ENCODE measurements around the gene CPNE2. TPM values are rescaled to one million over a fixed set of nuclear protein-coding genes. Genes with fewer than 3 reads are reported as not detected.
A peak's percentile ranks its signal among the peaks of the same experiment; 100 is the strongest.

Gene CPNE2
- total RNA-seq, 1 donor: 13.3 TPM

DNA sequence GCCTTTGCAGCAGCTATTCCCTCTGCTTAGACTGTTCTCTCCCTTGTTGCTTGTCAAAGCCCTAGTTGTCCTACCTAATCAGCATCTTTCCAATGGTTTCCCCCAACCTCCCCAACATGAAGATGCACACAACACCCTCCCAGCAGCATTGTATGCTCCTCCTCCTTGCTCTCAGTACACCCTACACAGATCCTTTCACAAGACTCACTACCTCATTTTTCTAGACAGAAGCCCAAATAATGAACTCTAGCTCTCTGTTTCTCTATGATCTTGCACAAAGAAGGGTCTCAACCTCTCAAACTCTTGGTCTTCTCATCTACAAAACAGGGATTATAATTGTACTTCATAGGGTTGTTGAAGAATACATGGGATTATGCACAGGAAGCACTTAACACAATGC, 74.1 kb downstream of the CPNE2 start:
- H3K9me3 ChIP-seq (ENCODE audit: low read depth, low read length): no peaks in the 10 kb centered on the region
- H3K4me3 ChIP-seq (ENCODE audit: low read length): no peak overlapping the region
- peaks cover 24% of the 10 kb centered on the region for H3K4me1 ChIP-seq (ENCODE audit: insufficient read depth, low read length)
- no peaks in the 10 kb centered on the region for H3K27me3 ChIP-seq (ENCODE audit: insufficient read depth, low read length)

DNA sequence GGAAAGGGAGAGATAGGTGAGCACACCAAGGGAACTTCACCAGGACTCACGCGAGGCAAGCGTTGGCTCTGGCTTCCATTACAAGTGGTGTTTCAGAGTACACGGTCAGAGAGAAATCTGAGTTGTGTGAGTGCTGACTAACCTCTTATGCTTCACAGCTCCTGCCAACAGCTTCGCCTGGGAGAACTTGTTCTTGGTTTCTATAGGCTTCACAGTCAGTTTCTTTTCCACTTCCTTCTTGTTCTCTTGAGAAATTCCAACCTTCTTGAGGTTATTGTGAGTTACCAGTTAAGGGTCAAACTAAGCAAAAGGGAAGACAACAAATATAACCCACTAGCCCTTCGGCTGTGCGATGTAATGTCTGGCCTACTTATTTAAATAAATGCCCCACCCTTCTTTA, 74.6 kb downstream of the CPNE2 start:
- Histone ChIP-seq H3K27me3 (ENCODE audit: insufficient read depth, low read length) (no peaks in the 10 kb centered on the region), H3K4me1 (ENCODE audit: insufficient read depth, low read length) (peaks cover 24% of the 10 kb centered on the region), H3K4me3 (ENCODE audit: low read length) (no peak overlapping the region)

DNA sequence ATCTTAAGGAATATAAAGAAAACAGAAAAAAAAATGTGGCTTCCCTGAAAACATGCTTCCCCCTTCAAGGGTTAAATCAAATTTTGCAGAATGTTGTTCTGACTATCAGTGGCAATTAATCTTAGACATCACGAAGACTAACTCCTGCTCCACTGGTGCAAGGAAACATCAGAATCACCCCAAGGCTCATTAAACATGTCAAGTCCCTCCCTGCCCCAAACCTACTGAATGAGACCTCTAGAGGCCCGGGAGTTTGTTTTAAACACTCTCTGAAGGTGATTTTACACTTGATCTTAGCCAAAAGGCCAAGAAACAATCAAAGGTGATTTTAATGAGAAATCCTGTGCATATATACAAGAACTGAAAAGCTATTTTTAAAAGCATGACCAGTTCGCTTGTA, 75.2 kb downstream of the CPNE2 start:
- Histone ChIP-seq H3K27me3 (ENCODE audit: insufficient read depth, low read length) (no peaks in the 10 kb centered on the region), H3K4me1 (ENCODE audit: insufficient read depth, low read length) (peaks cover 24% of the 10 kb centered on the region), H3K9me3 (ENCODE audit: low read depth, low read length) (no peaks in the 10 kb centered on the region), H3K4me3 (ENCODE audit: low read length) (no peak overlapping the region)

More for the DNA sequence above, 74.6 kb downstream of the CPNE2 start:
- no peaks in the 10 kb centered on the region for H3K9me3 ChIP-seq (ENCODE audit: low read depth, low read length)

DNA sequence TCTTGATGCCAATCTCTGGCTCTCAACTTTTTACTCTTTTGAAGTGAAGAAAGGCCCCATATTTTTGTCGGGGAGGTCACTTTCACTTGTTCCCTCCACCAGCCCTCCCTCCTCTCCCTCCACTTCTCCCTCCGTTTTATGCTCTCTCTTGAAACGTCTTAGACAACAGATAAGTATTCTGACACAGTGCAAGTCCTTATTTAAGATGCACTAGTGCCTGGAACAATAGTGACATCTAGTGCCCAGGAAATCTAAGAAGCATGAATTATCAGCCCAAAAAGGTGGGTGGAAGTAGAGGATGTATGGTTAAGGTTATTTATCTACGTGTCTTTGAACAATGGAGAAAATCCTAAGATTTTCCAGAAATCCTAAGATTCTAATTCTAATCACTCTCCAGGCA, 75.6 kb downstream of the CPNE2 start:
- Histone ChIP-seq H3K27me3 (ENCODE audit: insufficient read depth, low read length) (no peaks in the 10 kb centered on the region), H3K9me3 (ENCODE audit: low read depth, low read length) (no peaks in the 10 kb centered on the region), H3K4me3 (ENCODE audit: low read length) (no peak overlapping the region), H3K4me1 (ENCODE audit: insufficient read depth, low read length) (peaks cover 24% of the 10 kb centered on the region)

DNA sequence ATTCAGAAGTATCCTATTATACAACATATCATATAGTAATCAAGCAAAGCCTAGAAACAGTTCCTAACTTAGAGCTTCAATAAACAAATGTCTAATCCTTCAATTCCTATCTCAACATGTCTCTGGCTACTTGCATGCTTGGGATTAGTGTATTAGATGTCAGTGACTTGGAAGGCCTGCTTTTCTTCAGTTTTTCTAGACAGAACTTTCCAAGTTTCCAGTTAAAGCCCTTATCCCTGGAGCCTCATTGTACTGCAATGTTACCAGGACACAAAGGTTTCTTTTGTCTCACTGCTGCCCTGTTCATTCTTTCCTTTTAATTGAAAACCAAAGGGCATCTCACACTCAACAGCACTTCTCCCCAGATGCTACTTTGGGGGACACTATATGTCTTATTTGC, 76.9 kb downstream of the CPNE2 start:
- Histone ChIP-seq H3K4me1 (ENCODE audit: insufficient read depth, low read length) (peaks cover 24% of the 10 kb centered on the region), H3K9me3 (ENCODE audit: low read depth, low read length) (no peaks in the 10 kb centered on the region), H3K4me3 (ENCODE audit: low read length) (no peak overlapping the region), H3K27me3 (ENCODE audit: insufficient read depth, low read length) (no peaks in the 10 kb centered on the region)

DNA sequence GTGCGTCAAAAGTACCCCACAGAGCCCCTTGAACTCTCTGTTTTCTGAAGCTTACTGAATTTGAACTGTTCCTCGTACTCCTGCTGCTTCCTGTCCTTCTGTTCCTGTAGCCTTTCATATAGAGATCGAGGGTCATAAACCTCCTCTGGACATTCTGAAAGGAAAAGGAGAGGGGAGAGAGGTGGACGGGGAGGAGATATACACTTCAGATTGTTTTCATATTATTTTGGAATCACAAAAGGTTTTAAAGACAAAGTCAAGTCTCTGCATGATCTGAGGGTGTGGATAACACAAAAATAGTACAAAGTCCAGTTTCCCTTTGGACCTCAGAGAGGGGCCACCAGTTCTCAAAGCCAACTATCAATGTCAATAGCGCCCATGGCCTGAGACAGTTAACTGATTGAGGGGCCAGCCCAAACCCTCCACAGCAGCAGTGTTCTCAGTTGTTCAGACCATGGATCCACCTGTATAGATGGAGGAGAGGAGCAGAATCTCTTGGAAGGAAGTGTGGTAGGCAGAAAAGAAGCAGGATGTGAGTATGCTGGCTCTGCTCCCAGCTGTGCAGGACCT, 80.4 kb downstream of the CPNE2 start:
- no peaks in the 10 kb centered on the region for H3K9me3 ChIP-seq (ENCODE audit: low read depth, low read length)
- no peaks in the 10 kb centered on the region for H3K27me3 ChIP-seq (ENCODE audit: insufficient read depth, low read length)
- H3K4me1 ChIP-seq (ENCODE audit: insufficient read depth, low read length): peaks cover 4% of the 10 kb centered on the region
- H3K4me3 ChIP-seq (ENCODE audit: low read length): no peak overlapping the region

DNA sequence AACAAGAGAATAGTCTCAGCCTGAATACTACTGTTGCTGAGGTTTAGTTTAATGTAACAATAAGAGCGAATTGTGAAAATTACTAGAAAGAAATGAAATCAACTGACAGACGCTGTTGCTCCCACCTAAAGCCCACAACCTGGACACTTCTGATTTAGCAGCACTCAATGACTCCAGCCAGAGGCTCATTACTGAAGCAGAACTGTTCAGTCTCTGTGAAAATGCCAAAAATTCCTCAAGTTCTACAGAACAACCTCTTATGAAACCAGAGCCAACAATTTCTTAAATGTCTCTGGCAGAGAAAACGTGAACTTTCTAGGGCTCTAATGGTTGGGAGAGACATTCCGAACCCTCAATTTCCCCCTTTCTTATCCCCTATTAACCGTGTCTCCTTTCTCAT, 83.5 kb downstream of the CPNE2 start:
- Histone ChIP-seq H3K27me3 (ENCODE audit: insufficient read depth, low read length) (no peaks in the 10 kb centered on the region), H3K4me1 (ENCODE audit: insufficient read depth, low read length) (no peaks in the 10 kb centered on the region), H3K4me3 (ENCODE audit: low read length) (no peak overlapping the region), H3K9me3 (ENCODE audit: low read depth, low read length) (no peaks in the 10 kb centered on the region)

DNA sequence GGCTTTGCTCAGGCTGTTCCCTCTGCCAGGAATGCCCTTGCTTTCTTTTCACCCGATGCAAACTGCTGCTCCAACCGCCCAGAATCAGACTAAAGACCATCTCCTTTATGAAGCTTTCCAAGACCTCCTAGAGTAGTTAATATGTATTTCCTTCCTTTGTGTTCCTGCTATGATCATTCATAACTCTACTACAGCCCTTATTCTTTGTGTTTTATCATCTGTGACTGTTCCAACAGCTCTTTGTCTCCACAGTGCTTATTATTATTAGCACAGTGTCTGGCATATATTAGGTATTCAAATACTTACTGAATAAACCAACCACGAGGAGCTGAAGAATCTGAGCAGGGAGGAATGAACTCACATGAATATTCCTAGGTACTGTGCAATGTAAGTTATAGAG, 85.8 kb downstream of the CPNE2 start:
- H3K4me1 ChIP-seq (ENCODE audit: insufficient read depth, low read length): peaks cover under 1% of the 10 kb centered on the region
- no peaks in the 10 kb centered on the region for H3K27me3 ChIP-seq (ENCODE audit: insufficient read depth, low read length)
- H3K9me3 ChIP-seq (ENCODE audit: low read depth, low read length): no peaks in the 10 kb centered on the region
- H3K4me3 ChIP-seq (ENCODE audit: low read length): no peak overlapping the region

DNA sequence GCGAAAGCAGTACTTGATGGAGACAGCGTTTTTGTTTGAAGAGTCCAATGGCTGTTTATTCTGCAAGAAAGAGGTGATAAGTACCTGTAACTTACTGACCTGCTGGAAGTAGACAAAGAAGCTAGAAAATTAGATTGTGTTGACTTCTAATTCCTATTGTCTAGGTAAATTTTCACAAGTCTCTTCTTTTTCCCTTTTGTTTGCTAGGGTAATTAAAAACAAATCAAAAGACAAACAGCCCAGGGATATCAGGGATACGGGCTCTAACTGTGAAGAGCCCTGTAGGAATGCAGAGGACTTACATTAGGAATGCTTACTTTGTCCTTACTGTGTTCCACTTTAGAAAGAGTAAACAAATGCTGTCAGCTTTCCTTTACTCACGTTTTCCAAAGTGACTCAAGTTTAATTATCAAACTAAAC, 86.4 kb downstream of the CPNE2 start:
- Histone ChIP-seq H3K4me1 (ENCODE audit: insufficient read depth, low read length) (peaks cover 7% of the 10 kb centered on the region), H3K27me3 (ENCODE audit: insufficient read depth, low read length) (no peaks in the 10 kb centered on the region), H3K9me3 (ENCODE audit: low read depth, low read length) (no peaks in the 10 kb centered on the region), H3K4me3 (ENCODE audit: low read length) (no peak overlapping the region)

DNA sequence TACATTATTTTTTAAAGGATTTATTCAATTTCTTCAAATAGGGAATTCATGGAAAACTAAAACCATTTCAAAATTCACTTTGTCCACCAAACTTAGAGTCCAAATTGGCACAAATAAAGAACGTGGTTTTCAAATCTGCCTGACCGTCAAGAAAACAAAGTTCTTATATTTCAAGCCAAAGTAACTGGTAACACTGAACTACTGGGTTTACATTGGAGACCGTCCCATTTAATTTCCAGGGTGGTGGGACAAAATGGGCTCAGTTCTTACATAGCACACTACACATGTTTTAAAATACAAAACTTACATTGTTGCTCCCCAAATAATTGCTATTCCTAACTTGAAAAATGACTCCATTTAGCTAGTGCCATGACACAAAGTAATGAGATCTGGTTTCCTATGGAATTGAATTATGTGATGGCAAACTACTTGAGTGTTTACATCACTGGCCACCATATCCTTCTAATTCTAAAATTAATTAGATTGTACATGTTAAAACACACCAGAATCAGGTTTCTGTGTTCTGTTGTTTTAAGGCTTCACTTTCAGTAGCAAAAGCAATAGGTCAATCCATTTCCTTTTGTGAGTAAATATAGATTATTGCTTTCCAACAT, 86.9 kb downstream of the CPNE2 start:
- H3K9me3 ChIP-seq (ENCODE audit: low read depth, low read length): no peaks in the 10 kb centered on the region
- no peaks in the 10 kb centered on the region for H3K27me3 ChIP-seq (ENCODE audit: insufficient read depth, low read length)
- no peak overlapping the region for H3K4me3 ChIP-seq (ENCODE audit: low read length)
- peaks cover 7% of the 10 kb centered on the region for H3K4me1 ChIP-seq (ENCODE audit: insufficient read depth, low read length)

DNA sequence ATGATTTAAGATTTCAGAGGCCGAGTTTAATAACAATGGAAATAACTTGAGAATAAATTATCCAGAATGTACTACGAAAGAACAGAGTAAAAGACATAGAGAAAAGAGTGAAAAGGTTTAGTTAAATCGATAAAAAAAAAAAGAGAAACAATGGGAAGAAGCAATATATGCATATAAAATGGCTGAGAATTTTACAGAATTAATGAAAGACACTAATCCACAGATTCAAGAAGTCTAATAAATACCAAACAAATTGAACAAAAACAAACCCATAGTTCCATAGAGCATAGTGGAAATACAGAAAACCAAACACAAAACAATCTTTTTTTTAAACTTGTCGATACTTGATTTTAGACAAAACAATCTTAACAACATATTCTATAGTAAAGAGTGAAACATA, 91.7 kb downstream of the CPNE2 start:
- Histone ChIP-seq H3K27me3 (ENCODE audit: insufficient read depth, low read length) (no peaks in the 10 kb centered on the region), H3K9me3 (ENCODE audit: low read depth, low read length) (no peaks in the 10 kb centered on the region), H3K4me3 (ENCODE audit: low read length) (no peak overlapping the region), H3K4me1 (ENCODE audit: insufficient read depth, low read length) (peaks cover 33% of the 10 kb centered on the region)

DNA sequence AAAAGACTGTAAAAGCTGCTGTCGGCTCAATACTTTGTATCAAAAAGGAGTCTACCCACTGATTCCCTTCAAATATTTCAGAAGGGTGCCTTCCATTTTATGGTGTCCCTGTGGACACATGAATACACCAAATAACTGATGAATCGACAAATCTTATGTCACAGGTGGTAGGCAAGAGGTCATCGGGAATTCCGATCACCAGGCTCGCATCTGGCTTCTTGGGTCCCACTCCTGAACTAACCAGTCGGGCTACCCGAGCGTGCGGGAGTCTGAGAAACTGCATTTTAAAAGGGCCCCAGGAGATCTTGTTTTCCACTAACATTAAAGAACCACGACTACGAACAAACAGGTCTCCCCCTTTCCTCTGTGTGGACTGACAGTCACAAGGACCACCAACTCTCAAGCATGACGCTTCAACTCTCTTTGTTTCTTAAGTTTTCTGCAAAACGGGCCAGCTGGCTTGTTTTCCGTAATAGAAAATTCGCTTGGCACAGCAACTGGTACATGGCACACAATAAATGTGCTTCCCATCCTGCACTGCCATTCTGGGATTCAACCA, 92.6 kb downstream of the CPNE2 start:
- H3K4me1 ChIP-seq (ENCODE audit: insufficient read depth, low read length): peaks cover 35% of the 10 kb centered on the region
- peak overlapping the region; percentile 97 for H3K4me3 ChIP-seq (ENCODE audit: low read length)
- H3K9me3 ChIP-seq (ENCODE audit: low read depth, low read length): no peaks in the 10 kb centered on the region
- H3K27me3 ChIP-seq (ENCODE audit: insufficient read depth, low read length): no peaks in the 10 kb centered on the region

DNA sequence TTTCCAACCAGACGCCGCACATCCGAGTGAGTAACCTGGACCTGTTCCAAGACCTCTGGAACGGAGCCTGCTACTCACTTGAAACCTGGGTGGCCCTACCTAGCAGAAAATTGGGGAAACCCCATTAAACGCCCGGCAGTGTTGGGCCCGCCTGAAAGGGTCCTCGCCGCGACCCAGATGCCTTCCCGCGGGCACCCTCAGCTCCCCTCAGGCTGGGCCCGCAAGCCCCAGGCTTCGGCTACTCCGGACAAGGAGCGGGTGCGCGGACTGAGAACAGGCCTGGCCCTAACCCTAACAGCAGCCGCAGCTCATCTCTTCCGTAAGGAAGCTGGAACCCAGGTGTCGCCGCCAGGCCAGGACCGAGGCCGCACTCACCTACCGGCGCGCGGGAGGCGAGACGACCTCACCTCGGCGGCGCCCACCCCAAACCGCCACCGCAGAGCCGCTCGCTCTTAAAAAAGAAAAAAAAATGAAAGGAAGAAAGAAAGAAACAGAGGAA, 93.1 kb downstream of the CPNE2 start:
- Histone ChIP-seq H3K4me1 (ENCODE audit: insufficient read depth, low read length) (peaks cover 38% of the 10 kb centered on the region), H3K27me3 (ENCODE audit: insufficient read depth, low read length) (no peaks in the 10 kb centered on the region), H3K9me3 (ENCODE audit: low read depth, low read length) (no peaks in the 10 kb centered on the region), H3K4me3 (ENCODE audit: low read length) (peak overlapping the region; percentile 97)

DNA sequence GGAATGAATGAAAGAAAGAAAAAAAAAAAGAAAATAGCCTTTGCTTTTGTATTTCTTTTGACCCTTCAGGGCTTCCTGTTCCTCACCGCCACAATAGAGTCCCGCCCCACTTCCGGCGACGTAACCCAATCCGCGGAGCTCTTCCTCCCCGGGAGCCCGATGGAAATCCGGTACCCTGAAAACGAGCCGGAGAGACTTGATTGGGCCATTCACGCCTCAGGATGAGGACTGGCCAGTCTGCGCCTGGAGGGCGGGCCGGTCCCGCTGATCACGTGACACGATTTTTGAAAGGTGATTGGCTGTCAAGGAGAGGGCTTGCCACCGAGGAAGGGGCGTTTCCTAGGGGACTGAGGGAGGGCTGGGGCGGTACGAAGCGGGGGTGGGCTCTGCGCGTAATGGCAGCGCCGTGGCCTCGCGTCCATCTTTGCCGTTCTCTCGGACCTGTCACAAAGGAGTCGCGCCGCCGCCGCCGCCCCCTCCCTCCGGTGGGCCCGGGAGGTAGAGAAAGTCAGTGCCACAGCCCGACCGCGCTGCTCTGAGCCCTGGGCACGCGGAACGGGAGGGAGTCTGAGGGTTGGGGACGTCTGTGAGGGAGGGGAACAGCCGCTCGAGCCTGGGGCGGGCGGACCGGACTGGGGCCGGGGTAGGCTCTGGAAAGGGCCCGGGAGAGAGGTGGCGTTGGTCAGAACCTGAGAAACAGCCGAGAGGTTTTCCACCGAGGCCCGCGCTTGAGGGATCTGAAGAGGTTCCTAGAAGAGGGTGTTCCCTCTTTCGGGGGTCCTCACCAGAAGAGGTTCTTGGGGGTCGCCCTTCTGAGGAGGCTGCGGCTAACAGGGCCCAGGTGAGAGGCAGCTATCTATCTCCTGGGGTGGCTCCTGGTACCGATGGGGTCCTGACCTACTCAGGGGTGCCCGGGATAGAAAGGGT, 93.8 kb downstream of the CPNE2 start, which contains the start of the genes PSME3IP1 and RSPRY1:
TSS of gene PSME3IP1 (minus strand) at position 95 of the 927 bp plus-strand sequence. CDS start 12,185 bp downstream, outside the sequence.
TSS of gene RSPRY1 (plus strand) at position 385 of the 927 bp plus-strand sequence. CDS start 18,330 bp downstream, outside the sequence.
- H3K4me3 ChIP-seq (ENCODE audit: low read length): peak within 1 kb of the TSS; percentile 97
- H3K27me3 ChIP-seq (ENCODE audit: insufficient read depth, low read length): no peaks in the 10 kb centered on the region
- no peaks in the 10 kb centered on the region for H3K9me3 ChIP-seq (ENCODE audit: low read depth, low read length)
- H3K4me1 ChIP-seq (ENCODE audit: insufficient read depth, low read length): peaks cover 38% of the 10 kb centered on the region
